Lower lobe of right lung (tissue), 2 donors: ENCODE data around the gene FHIT. TPM values are rescaled to one million over a fixed set of nuclear protein-coding genes. Genes with fewer than 3 reads are reported as not detected.

Experiments used
- ATAC-seq, 2 donors: fragments of 200-7000 bp; cut with Tn5 transposase; one replicate each; pipeline ENCODE4 v1.9.1; 2020 to 2022; ENCODE audit warnings: mild to moderate bottlenecking in 2 of 2, moderate library complexity in 2 of 2
- DNase-seq: peaks from one replicate; pipeline ENCODE4 v3.0.0-alpha.2; 2020
- H3K27ac ChIP-seq: fragments of 200-600 bp; one replicate; pipeline ENCODE4 v1.8.0; 2022
- H3K27me3 ChIP-seq: fragments of 200-600 bp; one replicate; pipeline ENCODE4 v1.8.0; 2022; ENCODE audit warnings: low read depth
- H3K36me3 ChIP-seq: fragments of 200-600 bp; one replicate; pipeline ENCODE4 v1.8.0; 2022; ENCODE audit warnings: mild to moderate bottlenecking
- H3K4me1 ChIP-seq: fragments of 200-600 bp; one replicate; pipeline ENCODE4 v1.8.0; 2022
- H3K4me3 ChIP-seq: fragments of 200-600 bp; one replicate; pipeline ENCODE4 v1.8.0; 2022; ENCODE audit warnings: mild to moderate bottlenecking
- H3K9me3 ChIP-seq: fragments of 200-600 bp; one replicate; pipeline ENCODE4 v1.8.0; 2022
- intact Hi-C: fragments of 100-400 bp; cut with DNase I; formaldehyde crosslinking; loops from one replicate; pipeline ENCODE4 v1.11.0; 2022
- total RNA-seq: library from RNA; stranded (reverse); fragmentation: NEBNext Ultra II Directional; extraction: Animal tissue kit (Norgen Biotek cat#: 25700); gene quantifications from one replicate; pipeline ENCODE4 v1.2.1, GENCODE V29; 2021
- TF ChIP-seq, protein P1 (sequence below): fragments of 200-600 bp; IDR thresholded peaks from one replicate; pipeline ENCODE4 v1.8.0; 2022; ENCODE audit warnings: antibody characterized with exemption, mild to moderate bottlenecking
- donor health status: DM: no; HTN: yes; CAD: no; lungs with severe emphysema.

FHIT gene
- total RNA-seq, 1 donor from 2014 or later, result 10.3 TPM

DNA sequence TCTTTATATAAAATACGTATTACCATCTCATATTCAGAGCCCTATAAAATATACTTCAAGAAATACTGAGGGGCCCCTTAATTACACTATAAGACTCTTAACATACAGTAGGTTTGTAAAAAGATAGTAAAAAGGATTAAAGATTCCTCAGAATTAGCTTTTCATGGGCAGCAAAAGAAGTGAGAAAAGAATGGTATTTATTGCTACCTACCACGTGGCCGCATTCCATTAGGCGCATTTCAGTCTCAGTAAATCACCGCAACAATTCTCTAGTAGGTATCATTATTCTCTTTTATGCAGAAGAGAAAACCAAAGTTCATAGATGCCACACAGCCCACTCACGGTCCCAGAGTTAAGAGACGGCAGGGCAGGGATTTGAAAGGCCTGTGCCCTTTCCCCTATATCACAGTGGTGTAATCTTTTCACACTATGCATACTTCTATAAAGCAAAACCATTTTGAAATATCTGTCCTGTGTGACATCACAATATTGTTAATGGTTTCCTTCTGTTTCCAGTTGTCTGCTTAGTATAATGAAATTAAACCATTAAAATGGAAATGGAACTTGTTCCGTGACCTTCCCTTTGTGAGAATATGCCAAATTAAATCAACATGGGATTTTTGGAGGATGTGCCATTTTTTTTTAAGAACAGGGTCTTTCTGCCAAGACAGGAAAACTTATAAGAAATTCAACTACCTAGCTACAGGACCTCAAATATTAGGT lies 1072.2 kb downstream of the FHIT start:
- ATAC-seq (no peak), DNase-seq (no peak)
- Histone ChIP-seq H3K27me3 (no peaks in the 10 kb centered on the region), H3K9me3 (no peaks in the 10 kb centered on the region), H3K4me1 (no peaks in the 10 kb centered on the region), H3K27ac (no peak overlapping the region), H3K4me3 (no peak overlapping the region), H3K36me3 (no peaks in the 10 kb centered on the region)
- TF ChIP-seq, protein P1, sequence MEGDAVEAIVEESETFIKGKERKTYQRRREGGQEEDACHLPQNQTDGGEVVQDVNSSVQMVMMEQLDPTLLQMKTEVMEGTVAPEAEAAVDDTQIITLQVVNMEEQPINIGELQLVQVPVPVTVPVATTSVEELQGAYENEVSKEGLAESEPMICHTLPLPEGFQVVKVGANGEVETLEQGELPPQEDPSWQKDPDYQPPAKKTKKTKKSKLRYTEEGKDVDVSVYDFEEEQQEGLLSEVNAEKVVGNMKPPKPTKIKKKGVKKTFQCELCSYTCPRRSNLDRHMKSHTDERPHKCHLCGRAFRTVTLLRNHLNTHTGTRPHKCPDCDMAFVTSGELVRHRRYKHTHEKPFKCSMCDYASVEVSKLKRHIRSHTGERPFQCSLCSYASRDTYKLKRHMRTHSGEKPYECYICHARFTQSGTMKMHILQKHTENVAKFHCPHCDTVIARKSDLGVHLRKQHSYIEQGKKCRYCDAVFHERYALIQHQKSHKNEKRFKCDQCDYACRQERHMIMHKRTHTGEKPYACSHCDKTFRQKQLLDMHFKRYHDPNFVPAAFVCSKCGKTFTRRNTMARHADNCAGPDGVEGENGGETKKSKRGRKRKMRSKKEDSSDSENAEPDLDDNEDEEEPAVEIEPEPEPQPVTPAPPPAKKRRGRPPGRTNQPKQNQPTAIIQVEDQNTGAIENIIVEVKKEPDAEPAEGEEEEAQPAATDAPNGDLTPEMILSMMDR, result no peak
- intact Hi-C loops, result no loop called here

GRCh38 chr3:60177726-60178125 lies 1073.5 kb downstream of the FHIT start:
- no peak for DNase-seq
- ATAC-seq, result no peak
- intact Hi-C loops, result no loop called here
- Histone ChIP-seq H3K27me3 (no peaks in the 10 kb centered on the region), H3K9me3 (no peaks in the 10 kb centered on the region), H3K36me3 (no peaks in the 10 kb centered on the region), H3K4me3 (no peak overlapping the region), H3K4me1 (no peaks in the 10 kb centered on the region), H3K27ac (no peak overlapping the region)
- TF ChIP-seq, protein P1, result no peak

DNA sequence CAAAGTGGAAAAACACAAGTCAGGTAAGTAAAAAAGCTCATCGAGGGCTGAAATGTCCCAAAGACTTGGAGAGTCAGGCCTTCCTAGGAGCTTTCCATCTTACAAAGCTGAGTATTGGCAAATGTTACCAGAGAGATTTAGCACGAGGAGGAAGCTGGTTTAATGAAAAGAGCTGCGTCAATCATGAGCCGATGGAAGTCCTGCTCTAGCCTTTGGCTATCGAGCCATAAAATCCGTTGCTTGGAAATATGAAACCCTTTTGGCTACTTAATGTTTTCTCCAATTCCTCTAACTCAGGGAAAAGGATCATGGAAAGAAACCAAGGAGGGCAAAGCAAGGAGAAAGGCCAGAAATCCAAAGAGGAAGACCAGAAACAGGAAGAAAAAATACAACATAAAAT lies 1074.6 kb downstream of the FHIT start:
- ATAC-seq (no peak), DNase-seq (no peak)
- intact Hi-C loops, result no loop called here
- no peak overlapping the region for H3K27ac ChIP-seq
- H3K9me3 ChIP-seq, result no peaks in the 10 kb centered on the region
- H3K4me1 ChIP-seq, result no peaks in the 10 kb centered on the region
- no peaks in the 10 kb centered on the region for H3K27me3 ChIP-seq
- TF ChIP-seq, protein P1, result no peak
- H3K4me3 ChIP-seq, result no peak overlapping the region
- H3K36me3 ChIP-seq, result no peaks in the 10 kb centered on the region

GRCh38 chr3:60175680-60176079 lies 1075.6 kb downstream of the FHIT start:
- TF ChIP-seq, protein P1, result no peak
- no peak for ATAC-seq

GRCh38 chr3:60169755-60170154 lies 1081.5 kb downstream of the FHIT start:
- ATAC-seq (no peak), DNase-seq (no peak)
- Histone ChIP-seq H3K27ac (no peak overlapping the region), H3K36me3 (no peaks in the 10 kb centered on the region), H3K27me3 (no peaks in the 10 kb centered on the region), H3K4me3 (no peak overlapping the region), H3K9me3 (no peaks in the 10 kb centered on the region), H3K4me1 (no peaks in the 10 kb centered on the region)
- intact Hi-C loops, result no loop called here
- TF ChIP-seq, protein P1, result no peak

More at GRCh38 chr3:60175680-60176079, 1075.6 kb downstream of the FHIT start:
- Histone ChIP-seq H3K4me3 (no peak overlapping the region), H3K4me1 (no peaks in the 10 kb centered on the region), H3K9me3 (no peaks in the 10 kb centered on the region), H3K27ac (no peak overlapping the region), H3K36me3 (no peaks in the 10 kb centered on the region), H3K27me3 (no peaks in the 10 kb centered on the region)
- no peak for DNase-seq
- intact Hi-C loops, result no loop called here
